ENCODE measurements around the gene TRPM3.

The TRPM3 gene

GRCh38 chr9:70945301-70945700 lies 176.1 kb downstream of the TRPM3 start:
- DNase-seq = no peak

- no peak for DNase-seq
Observed at GRCh38 chr9:70941191-70941590, 180.2 kb downstream of the TRPM3 start.

- DNase-seq = no peak
Observed at GRCh38 chr9:70940605-70941004, 180.8 kb downstream of the TRPM3 start.

GRCh38 chr9:70936536-70936935 lies 184.9 kb downstream of the TRPM3 start:
- DNase-seq = no peak

- no peak for DNase-seq
Observed at GRCh38 chr9:70935856-70936255, 185.6 kb downstream of the TRPM3 start.

- DNase-seq = no peak
Observed at GRCh38 chr9:70934642-70935041, 186.8 kb downstream of the TRPM3 start.

- no peak for DNase-seq
Observed at GRCh38 chr9:70933321-70933720, 188.1 kb downstream of the TRPM3 start.

- no peak for DNase-seq
Observed at GRCh38 chr9:70932097-70932496, 189.3 kb downstream of the TRPM3 start.

- DNase-seq = no peak
Observed at GRCh38 chr9:70927530-70927929, 193.9 kb downstream of the TRPM3 start.

GRCh38 chr9:70924895-70925547 lies 196.4 kb downstream of the TRPM3 start:
- DNase-seq = peak in 1 of 2 experiments; percentile 41

GRCh38 chr9:70924380-70924779 lies 197.0 kb downstream of the TRPM3 start:
- no peak for DNase-seq

GRCh38 chr9:70923961-70924360 lies 197.5 kb downstream of the TRPM3 start:
- DNase-seq = no peak

GRCh38 chr9:70921136-70921535 lies 200.3 kb downstream of the TRPM3 start:
- no peak for DNase-seq

GRCh38 chr9:70917277-70917676 lies 204.1 kb downstream of the TRPM3 start:
- no peak for DNase-seq

GRCh38 chr9:70911791-70912190 lies 209.6 kb downstream of the TRPM3 start:
- DNase-seq = no peak

GRCh38 chr9:70910598-70910997 lies 210.8 kb downstream of the TRPM3 start:
- no peak for DNase-seq

- peak in 1 of 2 experiments; percentile 0 for DNase-seq
Observed at GRCh38 chr9:70902692-70903131, 218.7 kb downstream of the TRPM3 start.

GRCh38 chr9:70902171-70902570 lies 219.2 kb downstream of the TRPM3 start:
- no peak for DNase-seq

- DNase-seq = peak in 1 of 2 experiments; percentile 1
Observed at GRCh38 chr9:70901746-70902145, 219.7 kb downstream of the TRPM3 start.

GRCh38 chr9:70901013-70901412 lies 220.4 kb downstream of the TRPM3 start:
- no peak for DNase-seq

- DNase-seq = peak in 1 of 2 experiments; percentile 0
Observed at GRCh38 chr9:70893580-70894122, 227.8 kb downstream of the TRPM3 start.

- no peak for DNase-seq
Observed at GRCh38 chr9:70888471-70888870, 232.9 kb downstream of the TRPM3 start.

- DNase-seq = no peak
Observed at GRCh38 chr9:70887826-70888225, 233.6 kb downstream of the TRPM3 start.

- no peak for DNase-seq
Observed at GRCh38 chr9:70883963-70884793, 237.2 kb downstream of the TRPM3 start.
